PC-3 (cell line): ENCODE data around the gene EHMT1.

Source experiments
- CTCF ChIP-seq: fragments of 300-600 bp; sonication (generic); conservative IDR thresholded peaks from 2 replicates; pipeline ENCODE4 v1.5.1; 2017; ENCODE audit warnings: antibody characterized with exemption, low read depth, mild to moderate bottlenecking, low read length
- EZH2 ChIP-seq: fragments of 300-600 bp; sonication (generic); IDR thresholded peaks from one replicate; pipeline ENCODE4 v1.6.1; 2017; ENCODE audit warnings: antibody characterized with exemption, mild to moderate bottlenecking, low read length; ENCODE audit not compliant: unreplicated experiment
- EZH2phosphoT487 ChIP-seq: fragments of 300-600 bp; sonication (generic); IDR thresholded peaks from 2 replicates; pipeline ENCODE4 v1.6.1; 2018; ENCODE audit warnings: mild to moderate bottlenecking, antibody characterized with exemption, low read length, borderline replicate concordance

- no peak for TF ChIP-seq EZH2phosphoT487
- no peak for TF ChIP-seq CTCF
- no peak for TF ChIP-seq EZH2
These were observed 14.3 kb upstream of the EHMT1 start for GRCh38 chr9:137604345-137605086.
